ENCODE results near the gene RIOX2. TPM values are rescaled to one million over a fixed set of nuclear protein-coding genes. Genes with fewer than 3 reads are reported as not detected.

RIOX2 gene
- total and polyA plus RNA-seq, 2 of the 8 experiments (the other 6 are each of a cell fraction or from before 2014, with no cell fraction given) = 3.8 to 16.4 TPM

GRCh38 chr3:98002717-98003116 lies 30.5 kb upstream of the RIOX2 start (continued):
- TF ChIP-seq CBX8 (IDR thresholded peaks at IDR 0.05; ENCODE audit: borderline replicate concordance, low read depth, low read length) = no peak
- TF ChIP-seq KDM1A (IDR thresholded peaks at IDR 0.05; ENCODE audit: borderline replicate concordance, low read length) = no peak
- TF ChIP-seq BRCA1 (IDR thresholded peaks at IDR 0.05; ENCODE audit: low read depth, low read length) = no peak
- no peak for TF ChIP-seq SP1 (IDR thresholded peaks at IDR 0.05; ENCODE audit: low read depth, low read length)
- no peak for TF ChIP-seq SUZ12 (IDR thresholded peaks at IDR 0.05; ENCODE audit: low read length)
- no peak for TF ChIP-seq POLR2AphosphoS5 (IDR thresholded peaks at IDR 0.05; ENCODE audit: low read depth, low read length)
- TF ChIP-seq CHD2 (IDR thresholded peaks at IDR 0.05; ENCODE audit: low read length) = no peak
- no peak for TF ChIP-seq RAD21 (IDR thresholded peaks at IDR 0.05 in 1 of 2, conservative IDR thresholded peaks at IDR 0.05 in 1 of 2; ENCODE audit: low read depth in 2 of 2, low read length in 2 of 2)
